Smooth muscle cell (in vitro differentiated cells): ENCODE data around the gene APOLD1. TPM values are rescaled to one million over a fixed set of nuclear protein-coding genes. Genes with fewer than 3 reads are reported as not detected.

ENCODE experiments used
- DNase-seq: peaks from one replicate; lab custom pipeline; 2025; ENCODE audit not compliant: unreplicated experiment; lab: John Stamatoyannopoulos, UW
- H2AFZ ChIP-seq: fragments of 200-600 bp; sonication (generic); 2 replicates; pipeline ENCODE4 v1.6.0; 2016; ENCODE audit warnings: antibody characterized with exemption, low read depth, mild to moderate bottlenecking
- H3F3A ChIP-seq: fragments of 200-600 bp; sonication (generic); 2 replicates; pipeline ENCODE4 v1.6.0; 2017; ENCODE audit warnings: antibody characterized with exemption, low read depth
- H3K27ac ChIP-seq: fragments of 200-600 bp; sonication (generic); 2 replicates; pipeline ENCODE4 v1.5.1; 2016; ENCODE audit warnings: low read depth, mild to moderate bottlenecking
- H3K27me3 ChIP-seq: fragments of 200-600 bp; sonication (generic); 2 replicates; pipeline ENCODE4 v1.6.1; 2016; ENCODE audit warnings: low read depth, mild to moderate bottlenecking
- H3K36me3 ChIP-seq: fragments of 200-600 bp; sonication (generic); 2 replicates; pipeline ENCODE4 v1.5.1; 2016; ENCODE audit warnings: low read depth
- H3K4me1 ChIP-seq: fragments of 200-600 bp; sonication (generic); 2 replicates; pipeline ENCODE4 v1.5.1; 2016; ENCODE audit warnings: low read depth
- H3K4me2 ChIP-seq: fragments of 200-600 bp; sonication (generic); 2 replicates; pipeline ENCODE4 v1.6.0; 2016; ENCODE audit warnings: mild to moderate bottlenecking
- H3K4me3 ChIP-seq: fragments of 200-600 bp; sonication (generic); 2 replicates; pipeline ENCODE4 v1.5.1; 2016; ENCODE audit warnings: mild to moderate bottlenecking
- H3K79me2 ChIP-seq: fragments of 200-600 bp; sonication (generic); 2 replicates; pipeline ENCODE4 v1.6.0; 2016; ENCODE audit warnings: low read depth, mild to moderate bottlenecking
- H3K9ac ChIP-seq: fragments of 200-600 bp; sonication (generic); 2 replicates; pipeline ENCODE4 v1.6.0; 2016; ENCODE audit warnings: low read depth
- H3K9me3 ChIP-seq: fragments of 200-600 bp; sonication (generic); replicated peaks from 2 replicates; pipeline ENCODE4 v1.5.1; 2016; ENCODE audit warnings: low read depth
- H4K20me1 ChIP-seq: fragments of 200-600 bp; sonication (generic); 2 replicates; pipeline ENCODE4 v1.6.0; 2016; ENCODE audit warnings: low read depth
- CTCF ChIP-seq: fragments of 200-600 bp; sonication (generic); IDR thresholded peaks from 2 replicates; pipeline ENCODE4 v1.5.1; 2017; ENCODE audit warnings: borderline replicate concordance, mild to moderate bottlenecking, antibody characterized with exemption; ENCODE audit not compliant: insufficient read depth, poor library complexity, severe bottlenecking
- WGBS: methylation state at CpG from one replicate; pipeline ENCODE4 v1.1.7; 2016; ENCODE audit warnings: low lambda C conversion rate; 5-methylcytosine and 5-hydroxymethylcytosine counted together
- polyA plus RNA-seq: library from polyadenylated mRNA; unstranded; fragments of >200 nt; fragmentation: Nextera tagmentation; extraction: Ambion mirVana; gene quantifications from 2 replicates; pipeline ENCODE4 v1.2.1, GENCODE V29; 2016
- total RNA-seq: library from RNA; depleted of rRNA; stranded (reverse); fragments of >200 nt; gene quantifications from 2 replicates; pipeline ENCODE4 v1.2.3, GENCODE V29; 2014

The APOLD1 gene
- total and polyA plus RNA-seq, 2 experiments from 2014 or later: 0.99 to 1.8 TPM

- no peak overlapping the region for H3K4me3 ChIP-seq
- H3K27me3 ChIP-seq: no peaks in the 10 kb centered on the region
- H3K4me2 ChIP-seq: no peak overlapping the region
- H3K9ac ChIP-seq: peak overlapping the region; percentile 33
- peak overlapping the region; percentile 50 for H3K27ac ChIP-seq
- H3K36me3 ChIP-seq: peaks cover 33% of the 10 kb centered on the region
- peaks cover 8% of the 10 kb centered on the region for H3F3A ChIP-seq
- H3K79me2 ChIP-seq: peaks cover 16% of the 10 kb centered on the region
- peaks cover 22% of the 10 kb centered on the region for H4K20me1 ChIP-seq
- no peak for DNase-seq
- H2AFZ ChIP-seq: no peak overlapping the region
- TF ChIP-seq CTCF: no peak
- H3K4me1 ChIP-seq: peaks cover 5% of the 10 kb centered on the region
- 95% methylated on average over 4 of the region's 4 CpGs for WGBS
- no peaks in the 10 kb centered on the region for H3K9me3 ChIP-seq
Measured at GRCh38 chr12:12822886-12823285, 37.4 kb downstream of the APOLD1 start.

- WGBS: 43% methylated on average over 2 of the region's 2 CpGs
- TF ChIP-seq CTCF: no peak
- Histone ChIP-seq H3K9ac (no peak overlapping the region), H3K4me3 (no peak overlapping the region), H3K4me2 (no peak overlapping the region), H3K27ac (peak overlapping the region; percentile 50), H3K9me3 (no peaks in the 10 kb centered on the region), H2AFZ (no peak overlapping the region), H3K79me2 (peaks cover 14% of the 10 kb centered on the region), H4K20me1 (peaks cover 22% of the 10 kb centered on the region), H3F3A (peaks cover 8% of the 10 kb centered on the region), H3K36me3 (peaks cover 37% of the 10 kb centered on the region), H3K27me3 (no peaks in the 10 kb centered on the region), H3K4me1 (peaks cover 5% of the 10 kb centered on the region)
- no peak for DNase-seq
Measured at GRCh38 chr12:12823300-12823699, 37.8 kb downstream of the APOLD1 start.

GRCh38 chr12:12823811-12824210 is 38.4 kb downstream of the APOLD1 start:
- TF ChIP-seq CTCF: no peak
- Histone ChIP-seq H2AFZ (no peak overlapping the region), H3K79me2 (peaks cover 14% of the 10 kb centered on the region), H3K4me2 (no peak overlapping the region), H3K4me3 (no peak overlapping the region), H3K4me1 (peaks cover 5% of the 10 kb centered on the region), H3F3A (peaks cover 8% of the 10 kb centered on the region), H3K9me3 (no peaks in the 10 kb centered on the region), H3K27me3 (no peaks in the 10 kb centered on the region), H3K27ac (peak overlapping the region; percentile 50), H3K36me3 (peaks cover 40% of the 10 kb centered on the region), H3K9ac (no peak overlapping the region), H4K20me1 (peaks cover 22% of the 10 kb centered on the region)
- no peak for DNase-seq
- WGBS: 86% methylated on average over 5 of the region's 5 CpGs

GRCh38 chr12:12835378-12836146 is 50.1 kb downstream of the APOLD1 start:
- Histone ChIP-seq H3K4me2 (no peak overlapping the region), H3K4me1 (no peaks in the 10 kb centered on the region), H2AFZ (no peak overlapping the region), H3K27me3 (no peaks in the 10 kb centered on the region), H3K79me2 (no peaks in the 10 kb centered on the region), H4K20me1 (no peaks in the 10 kb centered on the region), H3K4me3 (no peak overlapping the region), H3K36me3 (no peaks in the 10 kb centered on the region), H3K9me3 (no peaks in the 10 kb centered on the region), H3F3A (peaks cover 12% of the 10 kb centered on the region), H3K9ac (no peak overlapping the region), H3K27ac (peak overlapping the region; percentile 86)
- DNase-seq: no peak
- TF ChIP-seq CTCF: no peak
- 79% methylated on average over 7 of the region's 7 CpGs for WGBS
